A673 (cell line): ENCODE data around the gene SH3GL2. TPM values are rescaled to one million over a fixed set of nuclear protein-coding genes. Genes with fewer than 3 reads are reported as not detected.

ENCODE experiments used
- BruUV-seq: library from RNA; stranded (reverse); fragments of 400-500 nt; replicated peaks from 2 replicates; lab custom pipeline; 2021; lab: Mats Ljungman, UMichigan
- CTCF ChIA-PET: fragments of 300-600 bp; sonication (Branson Sonifier 250); formaldehyde crosslinking; loops from one replicate; lab custom pipeline; 2022; ENCODE audit warnings: antibody characterized with exemption; lab: Charles Lee
- POLR2A ChIA-PET: fragments of 300-600 bp; sonication (Branson Sonifier 250); formaldehyde crosslinking; loops from one replicate; lab custom pipeline; 2022; ENCODE audit warnings: antibody characterized with exemption; ENCODE audit not compliant: low non-redundant PET; lab: Charles Lee
- DNase-seq: peaks from one replicate; pipeline ENCODE4 v3.0.0-alpha.2; 2015; ENCODE audit warnings: low spot score
- H3K27ac ChIP-seq: fragments of 200-600 bp; sonication (generic); 2 replicates; pipeline ENCODE4 v1.5.1; 2016; ENCODE audit warnings: mixed run types, low read depth, mild to moderate bottlenecking, mixed read lengths, antibody characterized with exemption, low read length; ENCODE audit not compliant: poor library complexity, severe bottlenecking
- H3K27me3 ChIP-seq: fragments of 200-600 bp; sonication (generic); replicated peaks from 2 replicates; pipeline ENCODE4 v1.6.1; 2017; ENCODE audit warnings: mixed run types, low read depth, mild to moderate bottlenecking, mixed read lengths, antibody characterized with exemption, low read length; ENCODE audit not compliant: insufficient read depth, poor library complexity
- H3K36me3 ChIP-seq: fragments of 200-600 bp; sonication (generic); 2 replicates; pipeline ENCODE4 v1.6.1; 2016; ENCODE audit warnings: mixed run types, mild to moderate bottlenecking, mixed read lengths, antibody characterized with exemption, low read length; ENCODE audit not compliant: insufficient read depth, poor library complexity, severe bottlenecking
- H3K4me1 ChIP-seq: fragments of 200-600 bp; sonication (generic); 2 replicates; pipeline ENCODE4 v1.6.1; 2017; ENCODE audit warnings: mixed run types, mild to moderate bottlenecking, mixed read lengths, antibody characterized with exemption, low read length; ENCODE audit not compliant: insufficient read depth, poor library complexity, severe bottlenecking
- H3K4me3 ChIP-seq: fragments of 200-600 bp; sonication (generic); 2 replicates; pipeline ENCODE4 v1.5.1; 2016; ENCODE audit warnings: low read depth, mixed run types, mild to moderate bottlenecking, mixed read lengths, low read length; ENCODE audit not compliant: poor library complexity, severe bottlenecking
- H3K9me3 ChIP-seq: fragments of 200-600 bp; sonication (generic); 2 replicates; pipeline ENCODE4 v1.6.1; 2016; ENCODE audit warnings: mixed run types, low read depth, mild to moderate bottlenecking, mixed read lengths, antibody characterized with exemption, low read length; ENCODE audit not compliant: poor library complexity, severe bottlenecking
- EZH2 ChIP-seq: fragments of 200-600 bp; sonication (generic); IDR thresholded peaks from 2 replicates; pipeline ENCODE4 v1.6.1; 2017; ENCODE audit warnings: borderline replicate concordance, low read depth, mild to moderate bottlenecking, mixed read lengths, antibody characterized with exemption, low read length; ENCODE audit not compliant: poor library complexity, severe bottlenecking
- intact Hi-C: fragments of 100-400 bp; cut with micrococcal nuclease; formaldehyde crosslinking; loops from one replicate; pipeline ENCODE4 v1.10.0; 2022; ENCODE audit not compliant: unreplicated experiment
- total RNA-seq: library from RNA; stranded (reverse); gene quantifications from 2 replicates; pipeline ENCODE4 v1.2.3, GENCODE V29; 2021
- TF ChIP-seq, protein P1 (sequence below): fragments of 300-800, 200-600 bp; sonication (generic); conservative IDR thresholded peaks from 2 replicates; pipeline ENCODE4 v1.5.1; 2017; ENCODE audit warnings: low read depth, mild to moderate bottlenecking, antibody characterized with exemption, low read length, moderate library complexity, mixed read lengths

Gene SH3GL2
- total RNA-seq, 1 experiment from 2014 or later, result not detected

DNA sequence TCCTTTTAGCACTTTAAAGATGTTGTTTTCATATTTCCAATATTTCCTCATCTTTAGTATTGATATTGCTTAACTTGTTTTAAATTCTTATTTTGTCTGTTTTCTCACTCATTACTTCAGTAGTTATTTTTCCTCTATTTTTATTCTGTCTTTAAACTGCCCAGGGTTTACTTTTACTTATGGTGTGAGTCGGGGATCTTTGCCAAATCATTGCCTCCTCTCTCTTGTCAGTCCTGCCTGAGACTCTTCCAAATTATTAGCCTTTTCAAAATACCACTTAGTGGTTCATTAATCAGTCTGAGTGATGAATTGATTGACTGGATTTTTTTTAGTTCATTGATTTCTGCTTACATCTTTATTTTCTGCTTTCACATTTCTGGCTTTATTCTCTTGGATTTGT, 72.9 kb downstream of the SH3GL2 start:
- no TSS peak for BruUV-seq
- peaks cover 5% of the 10 kb centered on the region for H3K27me3 ChIP-seq
- no peak overlapping the region for H3K4me3 ChIP-seq
- intact Hi-C loops, result no loop called here
- CTCF ChIA-PET, result no interaction called here
- TF ChIP-seq, protein P1, sequence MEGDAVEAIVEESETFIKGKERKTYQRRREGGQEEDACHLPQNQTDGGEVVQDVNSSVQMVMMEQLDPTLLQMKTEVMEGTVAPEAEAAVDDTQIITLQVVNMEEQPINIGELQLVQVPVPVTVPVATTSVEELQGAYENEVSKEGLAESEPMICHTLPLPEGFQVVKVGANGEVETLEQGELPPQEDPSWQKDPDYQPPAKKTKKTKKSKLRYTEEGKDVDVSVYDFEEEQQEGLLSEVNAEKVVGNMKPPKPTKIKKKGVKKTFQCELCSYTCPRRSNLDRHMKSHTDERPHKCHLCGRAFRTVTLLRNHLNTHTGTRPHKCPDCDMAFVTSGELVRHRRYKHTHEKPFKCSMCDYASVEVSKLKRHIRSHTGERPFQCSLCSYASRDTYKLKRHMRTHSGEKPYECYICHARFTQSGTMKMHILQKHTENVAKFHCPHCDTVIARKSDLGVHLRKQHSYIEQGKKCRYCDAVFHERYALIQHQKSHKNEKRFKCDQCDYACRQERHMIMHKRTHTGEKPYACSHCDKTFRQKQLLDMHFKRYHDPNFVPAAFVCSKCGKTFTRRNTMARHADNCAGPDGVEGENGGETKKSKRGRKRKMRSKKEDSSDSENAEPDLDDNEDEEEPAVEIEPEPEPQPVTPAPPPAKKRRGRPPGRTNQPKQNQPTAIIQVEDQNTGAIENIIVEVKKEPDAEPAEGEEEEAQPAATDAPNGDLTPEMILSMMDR, result no peak
- no peak for TF ChIP-seq EZH2
- no peak overlapping the region for H3K27ac ChIP-seq
- POLR2A ChIA-PET, result no interaction called here
- no peak for DNase-seq
- H3K36me3 ChIP-seq, result no peaks in the 10 kb centered on the region
- no peaks in the 10 kb centered on the region for H3K4me1 ChIP-seq
- H3K9me3 ChIP-seq, result no peaks in the 10 kb centered on the region

DNA sequence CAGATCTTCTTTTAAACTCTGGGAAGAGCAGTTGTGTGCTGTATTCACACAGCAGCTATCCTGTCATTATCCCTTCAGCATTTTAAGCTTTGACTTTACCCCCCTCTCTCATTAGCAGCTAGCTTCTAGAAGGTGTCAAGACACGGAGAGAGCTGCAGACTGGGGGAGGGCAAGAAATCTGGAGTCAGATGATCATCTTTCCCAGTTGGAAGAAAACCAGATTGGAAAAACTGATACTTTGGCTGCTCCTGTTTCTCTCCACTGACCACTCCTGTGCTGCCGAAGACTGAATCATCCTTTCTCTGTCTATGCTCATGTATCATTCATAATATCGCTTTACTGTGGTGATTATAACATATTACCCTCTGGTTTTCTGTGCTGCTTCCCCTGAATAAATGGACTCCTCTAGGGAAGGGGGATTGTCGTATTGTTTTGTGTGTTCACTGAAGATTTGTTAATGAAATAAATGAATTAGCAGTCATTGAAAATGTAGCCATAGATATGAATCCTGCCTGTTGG, 75.1 kb downstream of the SH3GL2 start:
- intact Hi-C loops, result no loop called here
- no peaks in the 10 kb centered on the region for H3K36me3 ChIP-seq
- no peaks in the 10 kb centered on the region for H3K9me3 ChIP-seq
- ChIA-PET POLR2A (no interaction called here), CTCF (no interaction called here)
- no peak overlapping the region for H3K27ac ChIP-seq
- H3K4me1 ChIP-seq, result no peaks in the 10 kb centered on the region
- no peak overlapping the region for H3K4me3 ChIP-seq
- peaks cover 6% of the 10 kb centered on the region for H3K27me3 ChIP-seq
- TF ChIP-seq, protein P1, result no peak
- TF ChIP-seq EZH2, result no peak
- BruUV-seq, result no TSS peak
- DNase-seq, result no peak

- peaks cover 3% of the 10 kb centered on the region for H3K27me3 ChIP-seq
- CTCF ChIA-PET, result no interaction called here
- BruUV-seq, result no TSS peak
- intact Hi-C loops, result no loop called here
- no peak overlapping the region for H3K4me3 ChIP-seq
- POLR2A ChIA-PET, result no interaction called here
- H3K9me3 ChIP-seq, result no peaks in the 10 kb centered on the region
- no peak overlapping the region for H3K27ac ChIP-seq
- H3K4me1 ChIP-seq, result no peaks in the 10 kb centered on the region
- no peaks in the 10 kb centered on the region for H3K36me3 ChIP-seq
- no peak for DNase-seq
- TF ChIP-seq, protein P1, result no peak
- TF ChIP-seq EZH2, result no peak
These were observed 78.0 kb downstream of the SH3GL2 start for GRCh38 chr9:17656889-17657288.
